K562 (cell line): Measurements from ENCODE around the gene MICAL2. TPM values are rescaled to one million over a fixed set of nuclear protein-coding genes. Genes with fewer than 3 reads are reported as not detected.

Source experiments
- DACH1 ChIP-seq: fragments of 450-650 bp; IDR thresholded peaks from 2 replicates; pipeline ENCODE4 v1.6.1; 2018; ENCODE audit not compliant: partially characterized antibody
- DNMT1 ChIP-seq: fragments of 450-650 bp; IDR thresholded peaks from 2 replicates; pipeline ENCODE4 v1.6.1; 2016; ENCODE audit warnings: antibody characterized with exemption, mild to moderate bottlenecking
- EP400 ChIP-seq: fragments of 450-650 bp; IDR thresholded peaks from 2 replicates; pipeline ENCODE4 v1.6.1; 2017; ENCODE audit warnings: antibody characterized with exemption, mild to moderate bottlenecking, moderate library complexity
- KHSRP ChIP-seq: fragments of 450-650 bp; IDR thresholded peaks from 2 replicates; pipeline ENCODE4 v1.6.1; 2017
- KLF1 ChIP-seq: fragments of 450-650 bp; IDR thresholded peaks from 2 replicates; pipeline ENCODE4 v1.6.1; 2016; ENCODE audit warnings: missing genetic modification characterization, missing compliant biosample characterization
- MAZ ChIP-seq, 2 experiments: fragments of 450-650 bp in 1 of 2; sonication (generic) in 1 of 2; formaldehyde crosslinking; IDR thresholded peaks in 1 of 2; conservative IDR thresholded peaks in 1 of 2; 2 replicates each; pipeline versions ENCODE4 v1.4.0 to v1.5.0; 2020; ENCODE audit warnings: mild to moderate bottlenecking in 1 of 2, missing genetic modification reagents in 1 of 2
- MIER1 ChIP-seq: fragments of 450-650 bp; IDR thresholded peaks from 2 replicates; pipeline ENCODE4 v1.6.1; 2016; ENCODE audit warnings: antibody characterized with exemption, mild to moderate bottlenecking, low read depth
- MYC ChIP-seq, 2 experiments: fragments of 250-450 bp in 1 of 2; sonication (Bioruptor Pico) in 1 of 2; IDR thresholded peaks; 2 replicates each; pipeline versions ENCODE4 v1.5.1 to v1.6.1; 2012 to 2021; ENCODE audit warnings: low read depth in 2 of 2, borderline replicate concordance in 1 of 2, improper control_type of control experiment in 1 of 2, low read length in 1 of 2, mild to moderate bottlenecking in 1 of 2, moderate library complexity in 1 of 2
- NFIC ChIP-seq: fragments of 450-650 bp; IDR thresholded peaks from 2 replicates; pipeline ENCODE4 v1.6.1; 2017; ENCODE audit warnings: mild to moderate bottlenecking, inconsistent platforms
- NFXL1 ChIP-seq: fragments of 450-650 bp; formaldehyde crosslinking; IDR thresholded peaks from 2 replicates; pipeline ENCODE4 v1.4.0; 2021; ENCODE audit warnings: mild to moderate bottlenecking
- NR2F6 ChIP-seq: fragments of 450-650 bp; formaldehyde crosslinking; IDR thresholded peaks from 2 replicates; pipeline ENCODE4 v1.4.0; 2020; ENCODE audit warnings: mild to moderate bottlenecking
- NRF1 ChIP-seq, 2 experiments: fragments of 450-650 bp; IDR thresholded peaks in 1 of 2; conservative IDR thresholded peaks in 1 of 2; 2 replicates each; pipeline ENCODE4 v1.6.1; 2014; ENCODE audit warnings: mild to moderate bottlenecking in 2 of 2
- OTX1 ChIP-seq: fragments of 450-650 bp; formaldehyde crosslinking; IDR thresholded peaks from 2 replicates; pipeline ENCODE4 v1.4.0; 2022; ENCODE audit warnings: mild to moderate bottlenecking
- PHB2 ChIP-seq: fragments of 450-650 bp; IDR thresholded peaks from 2 replicates; pipeline ENCODE4 v1.6.1; 2017; ENCODE audit warnings: low read depth
- POLR2AphosphoS2 ChIP-seq: IDR thresholded peaks from 2 replicates; pipeline ENCODE4 v1.6.1; 2012; ENCODE audit warnings: low read length, improper control_type of control experiment
- POLR2AphosphoS5 ChIP-seq: IDR thresholded peaks from 2 replicates; pipeline ENCODE4 v1.6.1; 2011; ENCODE audit warnings: mild to moderate bottlenecking, low read depth, low read length, moderate library complexity; ENCODE audit not compliant: control insufficient read depth, insufficient read depth
- POLR3G ChIP-seq: IDR thresholded peaks from 2 replicates; pipeline ENCODE4 v1.6.1; 2011; ENCODE audit not compliant: insufficient read length, insufficient replicate concordance; ENCODE audit errors: extremely low read depth
- RBM34 ChIP-seq: fragments of 200-400 bp; formaldehyde crosslinking; IDR thresholded peaks from 2 replicates; pipeline ENCODE4 v1.6.1; 2018; ENCODE audit warnings: low read length, borderline replicate concordance; ENCODE audit not compliant: insufficient read depth
- SMAD1 ChIP-seq: fragments of 150-350 bp; IDR thresholded peaks from 2 replicates; pipeline ENCODE4 v1.6.1; 2014; ENCODE audit warnings: low read length, low read depth; ENCODE audit not compliant: partially characterized antibody
- TAL1 ChIP-seq: fragments of 450-650 bp; IDR thresholded peaks from 2 replicates; pipeline ENCODE4 v1.6.1; 2016; ENCODE audit warnings: mild to moderate bottlenecking
- TRIM28 ChIP-seq: fragments of 450-650 bp; IDR thresholded peaks from 2 replicates; pipeline ENCODE4 v1.6.1; 2017
- ZNF347 ChIP-seq: fragments of 450-650 bp; formaldehyde crosslinking; IDR thresholded peaks from 2 replicates; pipeline ENCODE4 v1.4.0; 2020; ENCODE audit warnings: low read depth, mild to moderate bottlenecking, moderate library complexity
- polyA plus RNA-seq, 8 experiments: library from polyadenylated mRNA; depleted of rRNA in 4 of 8; stranded (reverse) in 5 of 8; unstranded in 3 of 8; fragments of >200 nt; fragmentation: Nextera tagmentation in 2 of 8; fragmentation: Illumina TruSeq in 1 of 8; extraction: Ambion mirVana in 2 of 8; extraction: Trizol in 1 of 8; gene quantifications; 2 replicates each; pipeline versions ENCODE4 v1.2.1 to v1.2.3, GENCODE V29; 2011 to 2014; ENCODE audit warnings: inconsistent platforms in 1 of 8, missing spikeins in 1 of 8
- total RNA-seq, 7 experiments: library from RNA; depleted of rRNA in 6 of 7; stranded (reverse); fragments of >200 nt in 6 of 7; fragmentation: Illumina TruSeq in 2 of 7; extraction: Trizol in 2 of 7; gene quantifications; 2 replicates each; pipeline versions ENCODE4 v1.2.1 to v1.2.3, GENCODE V29; 2011 to 2021; ENCODE audit warnings: low replicate concordance in 1 of 7
- TF ChIP-seq, protein P1 (sequence below): sonication (generic); formaldehyde crosslinking; IDR thresholded peaks from 2 replicates; pipeline ENCODE4 v1.8.1; 2023; ENCODE audit warnings: mild to moderate bottlenecking, missing genetic modification reagents
- TF ChIP-seq, protein P2 (sequence below): IDR thresholded peaks from 2 replicates; pipeline ENCODE4 v1.6.1; 2014; ENCODE audit warnings: antibody characterized with exemption
- TF ChIP-seq, protein P3 (sequence below): fragments of 450-650 bp; IDR thresholded peaks from one replicate; pipeline ENCODE4 v1.6.1; 2018; ENCODE audit warnings: mild to moderate bottlenecking, moderate library complexity; ENCODE audit not compliant: partially characterized antibody

MICAL2 gene
- total and polyA plus RNA-seq, 9 of the 15 experiments (the other 6 are each of a cell fraction or from before 2014, with no cell fraction given) = 4.7 to 64.2 (median 33.6) TPM

DNA sequence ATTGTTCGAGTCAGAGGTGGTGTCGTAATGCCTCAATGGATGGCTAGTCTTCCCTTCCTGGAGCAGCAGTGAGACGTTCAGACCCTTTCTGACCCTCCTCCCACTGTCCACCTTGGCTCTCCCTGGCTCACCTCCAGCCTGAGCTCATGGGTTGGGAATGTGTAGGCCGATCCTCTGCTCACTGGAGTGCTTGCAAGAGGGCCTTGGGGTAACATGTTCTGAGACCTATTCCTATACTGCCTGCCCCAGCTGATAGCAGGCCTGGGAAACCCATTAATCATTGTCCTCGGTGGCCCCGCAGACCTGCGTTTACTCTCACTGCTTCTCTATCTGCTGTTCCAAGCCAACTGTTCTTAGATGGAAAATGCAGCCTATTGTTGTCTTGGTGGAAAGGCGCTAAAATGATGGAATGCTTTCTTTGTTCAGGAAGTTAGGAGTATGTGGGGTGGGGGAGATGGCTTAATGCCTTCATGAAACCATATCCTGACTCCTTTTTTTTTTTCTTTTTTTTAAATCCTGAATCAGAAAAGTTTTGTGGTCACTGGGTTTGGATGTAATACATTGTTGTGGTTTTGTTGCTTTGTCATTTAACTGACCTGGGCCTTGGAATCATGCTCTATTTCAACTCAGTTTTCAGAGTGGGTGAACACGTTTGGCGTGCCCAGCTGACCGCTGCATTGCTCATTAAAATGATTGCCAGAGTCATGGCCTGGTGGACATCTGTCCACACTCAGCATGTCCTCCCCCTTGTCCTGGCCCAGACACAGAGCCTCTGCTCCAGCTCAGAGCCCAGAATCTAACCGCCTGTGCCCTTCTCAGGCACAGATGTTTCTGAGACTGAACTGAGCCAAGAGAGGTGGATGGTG, 72.5 kb downstream of the MICAL2 start (continued):
- TF ChIP-seq, protein P1, sequence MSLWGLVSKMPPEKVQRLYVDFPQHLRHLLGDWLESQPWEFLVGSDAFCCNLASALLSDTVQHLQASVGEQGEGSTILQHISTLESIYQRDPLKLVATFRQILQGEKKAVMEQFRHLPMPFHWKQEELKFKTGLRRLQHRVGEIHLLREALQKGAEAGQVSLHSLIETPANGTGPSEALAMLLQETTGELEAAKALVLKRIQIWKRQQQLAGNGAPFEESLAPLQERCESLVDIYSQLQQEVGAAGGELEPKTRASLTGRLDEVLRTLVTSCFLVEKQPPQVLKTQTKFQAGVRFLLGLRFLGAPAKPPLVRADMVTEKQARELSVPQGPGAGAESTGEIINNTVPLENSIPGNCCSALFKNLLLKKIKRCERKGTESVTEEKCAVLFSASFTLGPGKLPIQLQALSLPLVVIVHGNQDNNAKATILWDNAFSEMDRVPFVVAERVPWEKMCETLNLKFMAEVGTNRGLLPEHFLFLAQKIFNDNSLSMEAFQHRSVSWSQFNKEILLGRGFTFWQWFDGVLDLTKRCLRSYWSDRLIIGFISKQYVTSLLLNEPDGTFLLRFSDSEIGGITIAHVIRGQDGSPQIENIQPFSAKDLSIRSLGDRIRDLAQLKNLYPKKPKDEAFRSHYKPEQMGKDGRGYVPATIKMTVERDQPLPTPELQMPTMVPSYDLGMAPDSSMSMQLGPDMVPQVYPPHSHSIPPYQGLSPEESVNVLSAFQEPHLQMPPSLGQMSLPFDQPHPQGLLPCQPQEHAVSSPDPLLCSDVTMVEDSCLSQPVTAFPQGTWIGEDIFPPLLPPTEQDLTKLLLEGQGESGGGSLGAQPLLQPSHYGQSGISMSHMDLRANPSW (CRISPR knock-in tag) = no peak
- TF ChIP-seq TRIM28 (peak; percentile 58), SMAD1 (no peak), MIER1 (no peak), DNMT1 (no peak), KLF1 (no peak), POLR2AphosphoS2 (no peak), DACH1 (peak; percentile 91), NR2F6 (CRISPR knock-in tag) (no peak), NFXL1 (CRISPR knock-in tag) (no peak), NRF1 (conservative IDR thresholded peaks at IDR 0.05 in 1 of 2, IDR thresholded peaks at IDR 0.05 in 1 of 2) (peak in 1 of 2 experiments; percentile 31; a peak in 1 of 4 replicates), KHSRP (no peak), EP400 (peak; percentile 43; the same call in 1 of the 2 replicates), MYC (IDR thresholded peaks at IDR 0.05; ENCODE audit: low read depth, low read length) (peak; percentile 13; the same call in 1 of the 2 replicates), MYC (CRISPR knock-in tag; IDR thresholded peaks at IDR 0.05; ENCODE audit: borderline replicate concordance, low read depth) (no peak), PHB2 (no peak), POLR2AphosphoS5 (no peak), ZNF347 (no peak), TAL1 (peak; percentile 66), OTX1 (CRISPR knock-in tag) (no peak), MAZ (CRISPR knock-in tag; conservative IDR thresholded peaks at IDR 0.05 in 1 of 2, IDR thresholded peaks at IDR 0.05 in 1 of 2) (peak in 1 of 2 experiments; percentile 43; a peak in 1 of 4 replicates), RBM34 (no peak), NFIC (peak; percentile 89), POLR3G (no peak)
- TF ChIP-seq, protein P2, sequence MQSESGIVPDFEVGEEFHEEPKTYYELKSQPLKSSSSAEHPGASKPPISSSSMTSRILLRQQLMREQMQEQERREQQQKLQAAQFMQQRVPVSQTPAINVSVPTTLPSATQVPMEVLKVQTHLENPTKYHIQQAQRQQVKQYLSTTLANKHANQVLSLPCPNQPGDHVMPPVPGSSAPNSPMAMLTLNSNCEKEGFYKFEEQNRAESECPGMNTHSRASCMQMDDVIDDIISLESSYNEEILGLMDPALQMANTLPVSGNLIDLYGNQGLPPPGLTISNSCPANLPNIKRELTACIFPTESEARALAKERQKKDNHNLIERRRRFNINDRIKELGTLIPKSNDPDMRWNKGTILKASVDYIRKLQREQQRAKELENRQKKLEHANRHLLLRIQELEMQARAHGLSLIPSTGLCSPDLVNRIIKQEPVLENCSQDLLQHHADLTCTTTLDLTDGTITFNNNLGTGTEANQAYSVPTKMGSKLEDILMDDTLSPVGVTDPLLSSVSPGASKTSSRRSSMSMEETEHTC = no peak
- TF ChIP-seq, protein P3, sequence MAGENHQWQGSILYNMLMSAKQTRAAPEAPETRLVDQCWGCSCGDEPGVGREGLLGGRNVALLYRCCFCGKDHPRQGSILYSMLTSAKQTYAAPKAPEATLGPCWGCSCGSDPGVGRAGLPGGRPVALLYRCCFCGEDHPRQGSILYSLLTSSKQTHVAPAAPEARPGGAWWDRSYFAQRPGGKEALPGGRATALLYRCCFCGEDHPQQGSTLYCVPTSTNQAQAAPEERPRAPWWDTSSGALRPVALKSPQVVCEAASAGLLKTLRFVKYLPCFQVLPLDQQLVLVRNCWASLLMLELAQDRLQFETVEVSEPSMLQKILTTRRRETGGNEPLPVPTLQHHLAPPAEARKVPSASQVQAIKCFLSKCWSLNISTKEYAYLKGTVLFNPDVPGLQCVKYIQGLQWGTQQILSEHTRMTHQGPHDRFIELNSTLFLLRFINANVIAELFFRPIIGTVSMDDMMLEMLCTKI = no peak
